Parathyroid adenoma (tissue), 2 donors: Measurements from ENCODE around the gene NR4A2.

Experiments used
- H2AFZ ChIP-seq: fragments of 300-600 bp; sonication (generic); one replicate; pipeline ENCODE4 v1.7.0; 2017; ENCODE audit warnings: antibody characterized with exemption, mild to moderate bottlenecking
- H3K27ac ChIP-seq: fragments of 300-600 bp; sonication (generic); one replicate; pipeline ENCODE4 v1.7.0; 2017
- H3K27me3 ChIP-seq: fragments of 300-600 bp; sonication (generic); one replicate; pipeline ENCODE4 v1.7.0; 2017; ENCODE audit warnings: low read length; ENCODE audit not compliant: control insufficient read depth, insufficient read depth
- H3K36me3 ChIP-seq: fragments of 300-600 bp; sonication (generic); one replicate; pipeline ENCODE4 v1.7.0; 2017; ENCODE audit warnings: low read length; ENCODE audit not compliant: control insufficient read depth, insufficient read depth
- H3K4me1 ChIP-seq: fragments of 300-600 bp; sonication (generic); one replicate; pipeline ENCODE4 v1.7.0; 2017; ENCODE audit warnings: control low read depth
- H3K4me2 ChIP-seq: fragments of 300-600 bp; sonication (generic); one replicate; pipeline ENCODE4 v1.7.0; 2017; ENCODE audit warnings: low read length
- H3K4me3 ChIP-seq: fragments of 300-600 bp; sonication (generic); one replicate; pipeline ENCODE4 v1.7.0; 2017; ENCODE audit warnings: low read depth, low read length
- H3K79me2 ChIP-seq: fragments of 300-600 bp; sonication (generic); one replicate; pipeline ENCODE4 v1.7.0; 2017; ENCODE audit warnings: control low read depth
- H3K9ac ChIP-seq: fragments of 300-600 bp; sonication (generic); one replicate; pipeline ENCODE4 v1.7.0; 2017; ENCODE audit warnings: mild to moderate bottlenecking
- H3K9me3 ChIP-seq: fragments of 300-600 bp; sonication (generic); one replicate; pipeline ENCODE4 v1.7.0; 2017; ENCODE audit warnings: low read length; ENCODE audit not compliant: control insufficient read depth
- CTCF ChIP-seq: fragments of 300-600 bp; sonication (generic); IDR thresholded peaks from one replicate; pipeline ENCODE4 v1.7.0; 2017; ENCODE audit warnings: antibody characterized with exemption, mild to moderate bottlenecking
- donor health status: primary hyperparathyroidism.

The NR4A2 gene

DNA sequence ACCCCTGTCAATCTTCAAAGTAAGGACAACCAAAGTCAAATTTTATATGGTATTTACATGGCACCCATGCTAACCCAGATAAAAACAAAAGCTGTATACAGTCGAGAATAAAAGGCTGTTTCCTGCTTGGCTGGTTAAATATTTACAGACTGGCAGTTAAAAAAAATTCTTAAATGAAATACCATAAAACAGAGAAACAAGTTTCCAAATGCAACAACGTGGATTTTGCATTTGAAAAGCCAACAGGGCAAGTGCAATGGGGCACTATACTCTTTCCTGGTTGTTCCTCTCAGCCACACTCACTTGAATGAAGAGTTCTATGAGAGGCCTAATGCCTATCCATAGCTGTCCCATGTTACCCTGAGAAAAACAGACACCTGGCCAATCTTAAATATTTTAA, 6.1 kb upstream of the NR4A2 start:
- H3K27ac ChIP-seq: no peak overlapping the region
- H3K27me3 ChIP-seq: no peaks in the 10 kb centered on the region
- TF ChIP-seq CTCF: no peak
- H3K9ac ChIP-seq: no peak overlapping the region
- H3K4me1 ChIP-seq: peaks cover 4% of the 10 kb centered on the region
- no peak overlapping the region for H3K4me3 ChIP-seq
- H3K36me3 ChIP-seq: no peaks in the 10 kb centered on the region
- no peak overlapping the region for H3K4me2 ChIP-seq
- H3K9me3 ChIP-seq: no peaks in the 10 kb centered on the region
- no peaks in the 10 kb centered on the region for H3K79me2 ChIP-seq
- H2AFZ ChIP-seq: no peak overlapping the region

- Histone ChIP-seq H3K9me3 (no peaks in the 10 kb centered on the region), H3K4me1 (peaks cover 5% of the 10 kb centered on the region), H3K79me2 (no peaks in the 10 kb centered on the region), H3K27me3 (no peaks in the 10 kb centered on the region), H3K36me3 (no peaks in the 10 kb centered on the region), H3K9ac (no peak overlapping the region), H2AFZ (peak overlapping the region; percentile 39), H3K4me2 (peak overlapping the region; percentile 87), H3K4me3 (peak overlapping the region; percentile 79), H3K27ac (peak overlapping the region; percentile 82)
- peak; percentile 21 for TF ChIP-seq CTCF
Observed at GRCh38 chr2:156334496-156335478, 2.3 kb upstream of the NR4A2 start.

DNA sequence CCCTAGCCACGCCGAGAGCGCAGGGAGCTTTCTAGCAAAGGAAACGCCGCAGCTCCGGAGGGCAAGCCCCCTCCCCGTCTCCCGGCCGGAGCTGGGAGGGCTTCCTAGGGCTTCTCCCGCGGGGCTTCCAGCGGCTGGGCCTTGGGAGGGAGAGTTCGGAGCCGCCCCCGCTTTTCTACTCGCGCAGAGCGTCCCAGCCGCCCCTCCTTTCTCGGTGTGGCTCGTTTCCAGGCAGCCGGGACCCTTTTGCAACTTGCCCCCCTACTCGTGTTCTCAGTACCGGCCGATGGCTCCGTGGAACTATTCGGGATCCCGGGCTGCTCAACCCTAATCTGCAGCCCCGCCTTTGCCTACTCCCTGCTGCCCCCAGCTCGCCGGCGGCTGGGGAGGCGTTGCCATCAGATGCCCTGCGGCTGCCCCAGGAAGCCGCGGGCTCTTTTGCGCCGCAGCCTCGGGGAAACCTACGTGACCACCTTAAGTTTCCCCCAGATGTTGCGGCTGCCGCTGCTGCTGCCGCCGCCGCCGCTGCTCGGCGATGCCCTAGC, 1.5 kb upstream of the NR4A2 start:
- Histone ChIP-seq H2AFZ (peak overlapping the region; percentile 87), H3K9me3 (no peaks in the 10 kb centered on the region), H3K27ac (peak overlapping the region; percentile 82), H3K4me3 (peak overlapping the region; percentile 79), H3K4me2 (peak overlapping the region; percentile 87), H3K9ac (peak overlapping the region; percentile 28), H3K4me1 (peaks cover 5% of the 10 kb centered on the region), H3K36me3 (no peaks in the 10 kb centered on the region), H3K79me2 (no peaks in the 10 kb centered on the region), H3K27me3 (no peaks in the 10 kb centered on the region)
- no peak for TF ChIP-seq CTCF

- H2AFZ ChIP-seq: peak overlapping the region; percentile 87
- peak overlapping the region; percentile 28 for H3K9ac ChIP-seq
- H3K36me3 ChIP-seq: no peaks in the 10 kb centered on the region
- no peaks in the 10 kb centered on the region for H3K27me3 ChIP-seq
- H3K4me1 ChIP-seq: peaks cover 5% of the 10 kb centered on the region
- TF ChIP-seq CTCF: no peak
- H3K4me3 ChIP-seq: peak overlapping the region; percentile 79
- H3K9me3 ChIP-seq: no peaks in the 10 kb centered on the region
- H3K79me2 ChIP-seq: no peaks in the 10 kb centered on the region
- H3K4me2 ChIP-seq: peak overlapping the region; percentile 87
- peak overlapping the region; percentile 82 for H3K27ac ChIP-seq
Observed at GRCh38 chr2:156333274-156333950, 891 bp upstream of the NR4A2 start.
